D721Med (cell line): ENCODE data around the gene ZFPM1.

ENCODE experiments used
- DNase-seq: peaks from one replicate; pipeline ENCODE4 v3.0.0; 2011; ENCODE audit warnings: low spot score; ENCODE audit not compliant: insufficient read length
- FAIRE-seq: peaks from 2 replicates; lab custom pipeline; 2011; peaks lifted over from hg19 to GRCh38; lab: Jason Lieb, UNC
- TF ChIP-seq, protein P1 (sequence below): IDR thresholded peaks from 2 replicates; pipeline ENCODE4 v1.5.1; 2012; ENCODE audit warnings: mild to moderate bottlenecking, control low read depth; ENCODE audit not compliant: insufficient read depth; ENCODE audit errors: missing control alignments

ZFPM1 gene

DNA sequence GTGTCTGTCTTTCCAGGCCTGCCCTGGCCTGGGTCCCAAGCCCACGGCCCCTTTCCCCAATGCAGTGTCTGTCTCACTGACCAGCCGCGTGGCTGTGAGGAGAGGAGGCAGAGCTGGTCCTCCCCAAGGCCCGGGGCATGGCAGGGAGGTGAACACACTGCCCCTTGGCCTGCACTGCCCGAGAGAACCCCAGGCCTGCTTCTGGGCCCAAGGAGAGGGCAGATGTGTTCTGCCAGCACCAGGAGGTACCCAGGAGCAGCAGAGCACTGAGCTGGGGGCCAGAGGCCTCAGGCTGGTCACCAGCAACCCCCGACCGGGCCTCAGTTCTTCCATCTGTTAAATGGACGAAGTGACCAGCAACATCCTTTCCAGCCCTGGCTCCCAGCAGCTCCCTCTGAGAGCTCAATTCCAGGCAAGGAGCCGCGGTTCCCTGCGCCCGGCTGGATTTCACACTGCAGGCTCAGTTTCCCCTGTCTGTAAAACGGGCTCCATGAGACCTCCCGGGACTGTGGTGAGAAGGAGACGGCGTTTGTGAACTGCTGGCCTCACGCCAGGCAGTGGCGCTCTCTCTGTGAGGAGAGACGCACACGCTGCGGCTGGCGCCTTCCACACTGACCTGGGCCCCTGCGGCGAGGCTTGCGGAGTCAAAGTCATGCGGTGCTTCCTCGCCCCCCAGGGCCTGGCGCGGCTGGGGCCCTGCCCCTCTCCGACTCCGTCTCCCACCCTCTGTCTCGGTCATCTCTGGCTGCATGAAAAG, 8.1 kb upstream of the ZFPM1 start:
- FAIRE-seq: no peak
- DNase-seq: no peak
- TF ChIP-seq, protein P1, sequence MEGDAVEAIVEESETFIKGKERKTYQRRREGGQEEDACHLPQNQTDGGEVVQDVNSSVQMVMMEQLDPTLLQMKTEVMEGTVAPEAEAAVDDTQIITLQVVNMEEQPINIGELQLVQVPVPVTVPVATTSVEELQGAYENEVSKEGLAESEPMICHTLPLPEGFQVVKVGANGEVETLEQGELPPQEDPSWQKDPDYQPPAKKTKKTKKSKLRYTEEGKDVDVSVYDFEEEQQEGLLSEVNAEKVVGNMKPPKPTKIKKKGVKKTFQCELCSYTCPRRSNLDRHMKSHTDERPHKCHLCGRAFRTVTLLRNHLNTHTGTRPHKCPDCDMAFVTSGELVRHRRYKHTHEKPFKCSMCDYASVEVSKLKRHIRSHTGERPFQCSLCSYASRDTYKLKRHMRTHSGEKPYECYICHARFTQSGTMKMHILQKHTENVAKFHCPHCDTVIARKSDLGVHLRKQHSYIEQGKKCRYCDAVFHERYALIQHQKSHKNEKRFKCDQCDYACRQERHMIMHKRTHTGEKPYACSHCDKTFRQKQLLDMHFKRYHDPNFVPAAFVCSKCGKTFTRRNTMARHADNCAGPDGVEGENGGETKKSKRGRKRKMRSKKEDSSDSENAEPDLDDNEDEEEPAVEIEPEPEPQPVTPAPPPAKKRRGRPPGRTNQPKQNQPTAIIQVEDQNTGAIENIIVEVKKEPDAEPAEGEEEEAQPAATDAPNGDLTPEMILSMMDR: no peak

DNA sequence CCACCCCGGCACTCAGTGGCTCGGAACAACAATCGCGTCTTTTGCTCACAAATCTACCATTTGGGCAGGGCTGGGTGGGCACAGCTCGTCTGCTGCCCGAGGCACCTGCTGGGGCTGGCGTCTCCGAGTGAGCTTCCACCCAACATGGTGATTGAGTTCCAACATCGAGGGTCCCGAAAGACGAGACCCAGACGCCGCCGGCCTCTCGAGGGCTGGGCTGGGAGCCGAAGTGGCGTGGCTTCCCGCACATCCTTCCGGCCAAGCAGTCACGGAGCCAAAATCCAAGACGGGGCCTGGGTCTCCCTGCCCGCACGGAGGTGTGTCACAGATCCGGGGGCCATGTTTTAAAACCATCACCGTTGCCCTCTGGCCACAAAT, 7.5 kb upstream of the ZFPM1 start:
- DNase-seq (no peak), FAIRE-seq (no peak)
- TF ChIP-seq, protein P1: no peak

DNA sequence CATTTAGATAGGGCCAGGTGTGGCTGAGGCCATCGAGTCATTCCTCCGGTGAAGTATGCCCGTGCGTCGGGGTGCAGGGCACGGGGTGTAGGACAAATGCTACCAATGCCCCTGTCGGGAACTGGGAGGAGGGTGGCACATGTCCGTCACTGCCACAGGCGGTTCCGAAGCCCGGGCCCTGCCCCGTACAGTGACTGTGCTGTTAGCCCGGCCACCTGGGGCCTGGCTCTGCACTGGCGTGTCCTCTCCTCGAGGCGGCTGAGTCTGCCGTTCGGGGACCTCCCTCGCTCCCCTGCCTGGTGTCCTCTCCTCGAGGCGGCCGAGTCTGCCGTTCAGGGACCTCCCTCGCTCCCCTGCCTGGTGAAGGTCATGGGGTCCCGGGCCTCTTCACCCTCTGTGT, 7.0 kb upstream of the ZFPM1 start:
- TF ChIP-seq, protein P1: no peak
- no peak for FAIRE-seq
- DNase-seq: no peak

DNA sequence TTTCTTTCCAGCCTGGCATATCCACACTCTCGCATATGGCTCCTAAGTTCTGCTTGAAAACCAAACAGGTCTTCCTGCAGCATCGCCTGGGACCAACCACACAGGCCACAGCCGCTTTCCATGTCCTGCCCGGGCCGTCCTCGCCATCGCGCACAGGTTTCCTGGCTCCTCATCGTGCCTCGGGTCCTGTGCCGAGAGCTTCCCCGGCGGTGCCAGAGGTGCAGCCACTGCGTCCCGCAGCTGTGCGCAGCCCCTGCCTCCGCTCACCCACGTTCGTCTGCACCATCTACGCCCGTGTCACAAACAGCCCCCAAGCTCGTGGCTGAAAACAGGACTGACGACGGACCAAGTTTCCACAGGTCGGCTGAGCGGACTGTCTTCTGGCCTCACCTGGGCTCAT, 6.3 kb upstream of the ZFPM1 start:
- DNase-seq (no peak), FAIRE-seq (no peak)
- TF ChIP-seq, protein P1: no peak

DNA sequence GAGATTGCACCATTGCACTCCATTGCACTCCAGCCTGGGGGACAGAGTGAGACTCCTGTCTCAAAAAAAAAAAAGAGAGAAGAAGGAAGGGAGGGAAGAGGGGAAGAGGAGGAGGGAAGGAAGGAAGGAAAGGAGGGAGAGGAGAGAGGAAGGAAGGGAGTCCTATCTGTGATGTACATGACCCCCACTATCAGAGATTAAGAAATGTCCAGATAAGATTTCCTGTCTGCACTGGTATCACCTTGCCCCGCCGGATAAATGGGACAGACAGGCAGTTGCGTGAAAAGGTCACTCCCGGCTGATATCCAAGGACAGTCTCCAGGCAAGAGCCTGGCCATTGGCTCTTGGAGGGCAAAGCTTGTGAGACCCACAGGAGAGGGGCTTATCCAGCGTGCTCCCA, 5.2 kb upstream of the ZFPM1 start:
- FAIRE-seq: no peak
- no peak for DNase-seq
- TF ChIP-seq, protein P1: no peak

- DNase-seq (no peak), FAIRE-seq (no peak)
- TF ChIP-seq, protein P1: no peak
Observed at GRCh38 chr16:88448461-88449266, 4.4 kb upstream of the ZFPM1 start.

DNA sequence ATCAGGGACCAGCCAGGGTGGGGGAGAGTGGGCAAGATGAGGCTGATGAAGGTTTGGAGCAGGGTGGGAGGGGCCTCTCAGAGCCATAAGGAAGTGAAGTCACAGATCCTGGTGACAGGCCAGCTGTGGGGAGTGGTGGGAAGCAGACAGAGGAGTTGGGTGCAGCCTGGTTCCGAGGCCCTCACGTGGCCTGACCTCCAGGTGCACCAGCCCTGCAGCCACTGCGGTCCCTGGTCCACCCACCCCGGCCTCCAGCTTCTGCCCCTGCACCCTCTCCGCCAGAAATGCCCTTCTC, 3.9 kb upstream of the ZFPM1 start:
- FAIRE-seq: no peak
- DNase-seq: no peak
- TF ChIP-seq, protein P1: no peak
